ENCODE measurements around the gene INPP5B.

INPP5B gene

DNA sequence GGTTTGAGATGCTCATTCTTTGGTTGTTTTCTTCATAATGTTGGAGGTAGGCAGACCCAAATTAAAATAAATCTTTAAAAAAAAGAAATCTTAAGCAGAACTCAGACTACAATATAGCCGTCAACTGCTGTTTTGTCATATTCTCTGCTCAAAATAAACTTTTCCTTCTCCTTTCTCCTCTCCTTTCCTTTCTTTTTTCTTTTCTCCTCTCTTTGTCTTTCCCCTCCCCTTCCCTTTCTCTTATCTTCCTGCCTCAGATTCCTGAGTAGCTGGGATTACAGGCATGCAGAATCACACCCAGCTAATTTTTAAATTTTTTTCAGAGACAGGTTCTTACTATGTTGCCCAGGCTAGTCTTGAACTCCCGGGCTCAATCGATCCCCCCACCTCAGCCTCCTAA lies 62.7 kb downstream of the INPP5B start:
- no peak for DNase-seq (ENCODE audit: low read depth)
- H3K4me3 ChIP-seq (ENCODE audit: low read depth, low read length), result no peak overlapping the region
- TF ChIP-seq CTCF (IDR thresholded peaks at IDR 0.05; ENCODE audit: insufficient read depth, low read depth, low read length, missing control alignments), result no peak

DNA sequence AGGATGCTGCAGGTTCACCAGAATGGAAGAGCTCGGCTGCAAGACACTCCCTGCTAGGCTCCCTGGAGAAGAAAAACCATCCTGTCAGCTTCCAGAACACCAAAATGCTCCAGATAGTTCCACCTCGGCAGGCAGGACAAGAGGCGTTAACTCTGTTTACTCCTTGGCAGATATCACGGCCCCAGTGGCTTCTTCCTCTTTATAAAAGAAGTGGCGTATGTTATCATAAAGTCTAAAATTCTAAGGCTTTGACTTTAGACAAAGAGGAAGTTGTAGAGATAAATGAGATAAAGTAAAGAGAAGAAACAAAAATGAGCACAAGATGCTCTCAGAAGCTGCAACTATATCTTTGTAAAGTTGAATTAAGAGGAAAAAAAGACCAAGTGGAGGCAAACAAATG lies 63.2 kb downstream of the INPP5B start:
- H3K4me3 ChIP-seq (ENCODE audit: low read depth, low read length), result no peak overlapping the region
- no peak for DNase-seq (ENCODE audit: low read depth)
- no peak for TF ChIP-seq CTCF (IDR thresholded peaks at IDR 0.05; ENCODE audit: insufficient read depth, low read depth, low read length, missing control alignments)

DNA sequence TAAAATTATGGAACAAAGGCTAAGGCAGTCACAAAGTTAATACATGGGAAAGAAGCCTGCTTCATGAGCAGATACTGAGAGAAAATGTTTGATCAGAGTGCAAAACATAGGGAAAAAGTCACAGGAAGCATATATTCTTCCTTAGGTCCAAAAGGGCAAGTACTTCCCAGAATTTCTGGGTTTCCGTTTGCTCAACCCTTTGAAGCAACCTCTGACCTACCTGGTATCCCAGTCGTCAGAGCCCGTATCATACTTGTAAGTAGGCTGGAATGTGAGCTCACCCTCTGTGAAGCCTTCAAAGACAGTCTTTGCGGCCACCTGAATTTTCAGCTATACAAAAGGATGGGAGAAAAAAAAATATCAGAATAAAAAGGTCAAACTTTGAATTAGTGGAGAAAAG lies 67.0 kb downstream of the INPP5B start:
- no peak overlapping the region for H3K4me3 ChIP-seq (ENCODE audit: low read depth, low read length)
- no peak for TF ChIP-seq CTCF (IDR thresholded peaks at IDR 0.05; ENCODE audit: insufficient read depth, low read depth, low read length, missing control alignments)
- no peak for DNase-seq (ENCODE audit: low read depth)

- DNase-seq (ENCODE audit: low read depth), result no peak
Measured at GRCh38 chr1:37878071-37878470, 68.8 kb downstream of the INPP5B start.

DNA sequence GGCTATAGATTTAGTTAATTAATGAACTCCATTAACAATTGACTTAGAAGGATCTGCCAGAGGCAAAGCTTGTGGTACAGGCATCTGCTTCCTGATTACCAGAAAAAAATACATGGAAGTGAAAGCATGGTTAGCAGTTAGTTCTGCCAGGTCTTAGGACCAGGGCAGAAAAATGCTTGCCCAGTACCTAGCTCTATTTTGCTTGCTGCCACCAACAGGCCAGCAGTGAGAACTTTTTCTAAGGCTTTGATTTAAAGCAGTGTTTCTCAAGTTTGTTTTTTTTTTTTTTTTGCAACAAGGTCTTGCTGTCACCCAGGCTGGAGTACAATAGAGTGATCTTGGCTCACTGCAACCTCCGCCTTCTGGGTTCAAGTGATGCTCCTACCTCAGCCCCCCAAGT lies 71.0 kb downstream of the INPP5B start:
- no peak for DNase-seq (ENCODE audit: low read depth)
- no peak for TF ChIP-seq CTCF (IDR thresholded peaks at IDR 0.05; ENCODE audit: insufficient read depth, low read depth, low read length, missing control alignments)
- H3K4me3 ChIP-seq (ENCODE audit: low read depth, low read length), result no peak overlapping the region

More at GRCh38 chr1:37878071-37878470, 68.8 kb downstream of the INPP5B start:
- H3K4me3 ChIP-seq (ENCODE audit: low read depth, low read length), result no peak overlapping the region
- TF ChIP-seq CTCF (IDR thresholded peaks at IDR 0.05; ENCODE audit: insufficient read depth, low read depth, low read length, missing control alignments), result no peak

DNA sequence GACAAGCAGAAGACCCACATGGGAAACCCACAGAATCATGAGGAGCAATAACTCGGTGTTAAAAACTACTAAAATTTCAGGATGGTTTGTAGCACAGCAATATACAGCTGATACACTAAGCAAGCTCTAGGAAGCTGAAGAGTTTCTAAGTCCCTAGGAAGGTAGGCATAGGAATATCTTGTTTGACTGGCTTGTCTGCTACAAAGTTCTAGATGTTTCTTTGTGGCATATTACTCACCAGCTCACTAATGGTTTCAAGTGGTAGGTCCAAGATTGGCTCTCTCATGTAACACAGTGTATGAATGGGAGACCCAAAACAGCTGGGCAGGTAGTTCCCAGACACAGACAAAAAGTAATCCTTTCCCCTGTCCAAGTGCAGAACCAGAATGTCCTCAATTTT lies 74.2 kb downstream of the INPP5B start:
- no peak for TF ChIP-seq CTCF (IDR thresholded peaks at IDR 0.05; ENCODE audit: insufficient read depth, low read depth, low read length, missing control alignments)
- no peak overlapping the region for H3K4me3 ChIP-seq (ENCODE audit: low read depth, low read length)
- no peak for DNase-seq (ENCODE audit: low read depth)

- H3K4me3 ChIP-seq (ENCODE audit: low read depth, low read length), result no peak overlapping the region
- TF ChIP-seq CTCF (IDR thresholded peaks at IDR 0.05; ENCODE audit: insufficient read depth, low read depth, low read length, missing control alignments), result no peak
- DNase-seq (ENCODE audit: low read depth), result no peak
Measured at GRCh38 chr1:37868466-37868865, 78.4 kb downstream of the INPP5B start.

Data from GM12865 (cell line).